SK-N-SH (cell line): ENCODE measurements around the gene THSD4. TPM values are rescaled to one million over a fixed set of nuclear protein-coding genes. Genes with fewer than 3 reads are reported as not detected.

Experiments
- CTCF ChIA-PET: fragments of 300-600, 350-600 bp; formaldehyde crosslinking; extraction: SDS; loops from one replicate; lab custom pipeline; 2021; lab: Yijun Ruan, JAX
- POLR2A ChIA-PET: fragments of 350-600 bp; sonication (Branson Sonifier 250); formaldehyde crosslinking; extraction: SDS; loops from one replicate; lab custom pipeline; 2020; ENCODE audit warnings: antibody characterized with exemption, inconsistent platforms; lab: Yijun Ruan, JAX
- DNase-seq: peaks from one replicate; pipeline ENCODE4 v3.0.0; 2012
- H2AFZ ChIP-seq: fragments of 200-600 bp; sonication (generic); 2 replicates; pipeline ENCODE4 v1.8.1; 2016; ENCODE audit warnings: antibody characterized with exemption, mild to moderate bottlenecking, low read depth
- H3F3A ChIP-seq: fragments of 200-600 bp; sonication (generic); replicated peaks from 2 replicates; pipeline ENCODE3; 2016; ENCODE audit warnings: antibody characterized with exemption, mild to moderate bottlenecking; ENCODE audit not compliant: insufficient read depth
- H3K27ac ChIP-seq, 2 experiments: fragments of 200-500 bp in 1 of 2; fragments of 200-600 bp in 1 of 2; sonication (Bioruptor generic) in 1 of 2; sonication (generic), shearing (Covaris generic) in 1 of 2; 2 replicates each; pipeline versions ENCODE4 v1.5.1 to v1.6.1; 2014 to 2016; ENCODE audit warnings: low read depth in 2 of 2, inconsistent platforms in 1 of 2, low read length in 1 of 2, mild to moderate bottlenecking in 1 of 2, mixed read lengths in 1 of 2
- H3K27me3 ChIP-seq: fragments of 200-600 bp; sonication (generic), shearing (Covaris generic); 2 replicates; pipeline ENCODE4 v1.6.1; 2016; ENCODE audit warnings: mixed run types; ENCODE audit not compliant: insufficient read depth
- H3K36me3 ChIP-seq, 2 experiments: fragments of 200-500 bp in 1 of 2; fragments of 200-600 bp in 1 of 2; sonication (Bioruptor generic) in 1 of 2; sonication (generic) in 1 of 2; replicated peaks in 1 of 2; 2 replicates each; pipeline versions ENCODE3 to v1.5.1; 2014 to 2016; ENCODE audit warnings: low read length in 1 of 2, mild to moderate bottlenecking in 1 of 2; ENCODE audit not compliant: insufficient read depth in 2 of 2, control insufficient read depth in 1 of 2
- H3K4me1 ChIP-seq, 2 experiments: fragments of 200-500 bp in 1 of 2; fragments of 200-600 bp in 1 of 2; sonication (Bioruptor generic) in 1 of 2; sonication (generic), shearing (Covaris generic) in 1 of 2; 2 replicates each; pipeline versions ENCODE4 v1.5.1 to v1.6.1; 2014 to 2016; ENCODE audit warnings: low read depth in 1 of 2, low read length in 1 of 2, mixed run types in 1 of 2; ENCODE audit not compliant: insufficient read depth in 2 of 2, control insufficient read depth in 1 of 2
- H3K4me2 ChIP-seq: fragments of 200-600 bp; sonication (generic), shearing (Covaris generic); 2 replicates; pipeline ENCODE4 v1.6.1; 2017; ENCODE audit warnings: mixed run types
- H3K4me3 ChIP-seq, 2 experiments: fragments of 200-500 bp in 1 of 2; fragments of 200-600 bp in 1 of 2; sonication (Bioruptor generic) in 1 of 2; sonication (generic), shearing (Covaris generic) in 1 of 2; 2 replicates each; pipeline versions ENCODE4 v1.5.1 to v1.8.1; 2014 to 2016; ENCODE audit warnings: low read depth in 2 of 2, inconsistent platforms in 1 of 2, low read length in 1 of 2, mild to moderate bottlenecking in 1 of 2, mixed read lengths in 1 of 2, moderate library complexity in 1 of 2
- H3K79me2 ChIP-seq: fragments of 200-600 bp; sonication (generic); 2 replicates; pipeline ENCODE4 v1.8.1; 2017; ENCODE audit warnings: mild to moderate bottlenecking; ENCODE audit not compliant: insufficient read depth
- H3K9ac ChIP-seq: fragments of 200-600 bp; sonication (generic); 2 replicates; pipeline ENCODE4 v1.6.1; 2017; ENCODE audit warnings: mixed run types
- H3K9me2 ChIP-seq: fragments of 200-600 bp; sonication (generic); 2 replicates; pipeline ENCODE4 v1.6.1; 2017; ENCODE audit warnings: mixed run types
- H3K9me3 ChIP-seq: fragments of 200-600 bp; sonication (generic); 2 replicates; pipeline ENCODE4 v1.6.1; 2017; ENCODE audit warnings: mixed run types, mild to moderate bottlenecking, moderate library complexity
- H4K20me1 ChIP-seq: fragments of 200-600 bp; sonication (generic); 2 replicates; pipeline ENCODE4 v1.6.1; 2017; ENCODE audit warnings: mild to moderate bottlenecking, mixed run types; ENCODE audit not compliant: insufficient read depth
- EZH2phosphoT487 ChIP-seq: fragments of 200-600 bp; sonication (generic); IDR thresholded peaks from 2 replicates; pipeline ENCODE4 v1.6.1; 2017; ENCODE audit warnings: low read depth, mixed run types, mild to moderate bottlenecking, antibody characterized with exemption, moderate library complexity, borderline replicate concordance
- FOXM1 ChIP-seq: IDR thresholded peaks from 2 replicates; pipeline ENCODE4 v1.4.0; 2012; ENCODE audit warnings: low read depth, mild to moderate bottlenecking
- GABPA ChIP-seq: IDR thresholded peaks from 2 replicates; pipeline ENCODE4 v1.4.0; 2012; ENCODE audit warnings: low read depth, mild to moderate bottlenecking
- NFIC ChIP-seq: IDR thresholded peaks from 2 replicates; pipeline ENCODE4 v1.4.0; 2012; ENCODE audit warnings: borderline replicate concordance
- TCF12 ChIP-seq: IDR thresholded peaks from 2 replicates; pipeline ENCODE4 v1.4.0; 2012
- USF2 ChIP-seq: fragments of 150-350 bp; IDR thresholded peaks from 2 replicates; pipeline ENCODE4 v1.6.1; 2017; ENCODE audit warnings: antibody characterized with exemption, low read length, low read depth, borderline replicate concordance
- WGBS: methylation state at CpG from one replicate; pipeline ENCODE4 v1.1.6; 2017; ENCODE audit warnings: low lambda C conversion rate; 5-methylcytosine and 5-hydroxymethylcytosine counted together
- polyA plus RNA-seq, 3 experiments: library from polyadenylated mRNA; depleted of rRNA; stranded (reverse); fragments of >200 nt; gene quantifications; 2 replicates each; pipeline ENCODE4 v1.2.3, GENCODE V29; 2012
- TF ChIP-seq, protein P1 (sequence below): IDR thresholded peaks from 2 replicates; pipeline ENCODE4; 2012

The THSD4 gene
- polyA plus RNA-seq, 1 of the 3 experiments (the other 2 are of a cell fraction), result 79.1 TPM

- Histone ChIP-seq H2AFZ (no peak overlapping the region), H3K4me3 (no peak overlapping the region), H3K9me2 (no peaks in the 10 kb centered on the region), H3F3A (peaks cover 10% of the 10 kb centered on the region), H3K4me2 (peak overlapping the region; percentile 21; the same call in 1 of the 2 replicates), H3K27me3 (no peaks in the 10 kb centered on the region), H3K9ac (no peak overlapping the region), H3K9me3 (no peaks in the 10 kb centered on the region), H3K79me2 (no peaks in the 10 kb centered on the region), H3K4me1 (peaks cover 11 to 21% of the 10 kb centered on the region in 2 experiments), H3K27ac (peak overlapping the region in 1 of 2 experiments; percentile 36; a peak in 2 of 4 replicates), H4K20me1 (no peaks in the 10 kb centered on the region), H3K36me3 (no peaks in the 10 kb centered on the region)
- no peak for TF ChIP-seq USF2
- TF ChIP-seq TCF12, result peak; percentile 34; the same call in 1 of the 2 replicates
- ChIA-PET POLR2A (no interaction called here), CTCF (interaction anchor here (2.5 kb wide), 1 partner anchor 7 kb away, joined by 8 read pairs; no protein-coding TSS in a partner anchor)
- WGBS, result 47% methylated on average over 4 of the region's 4 CpGs
- no peak for DNase-seq
Measured at GRCh38 chr15:71659730-71660067, 544.4 kb downstream of the THSD4 start.

GRCh38 chr15:71660501-71660900 lies 545.2 kb downstream of the THSD4 start:
- H3K27me3 ChIP-seq, result no peaks in the 10 kb centered on the region
- peaks cover 4% of the 10 kb centered on the region for H3F3A ChIP-seq
- H2AFZ ChIP-seq, result no peak overlapping the region
- H3K9me2 ChIP-seq, result no peaks in the 10 kb centered on the region
- no peaks in the 10 kb centered on the region for H4K20me1 ChIP-seq
- ChIA-PET CTCF (interaction anchor here (2.5 kb wide), 1 partner anchor 8 kb away, joined by 8 read pairs; no protein-coding TSS in a partner anchor), POLR2A (no interaction called here)
- no peak overlapping the region for H3K4me3 ChIP-seq
- peaks cover 5 to 13% of the 10 kb centered on the region in 2 experiments; a peak in 2 of 4 replicates for H3K4me1 ChIP-seq
- DNase-seq, result no peak
- peaks cover 0 to 5% of the 10 kb centered on the region in 2 experiments for H3K36me3 ChIP-seq
- no peak overlapping the region for H3K27ac ChIP-seq
- no peaks in the 10 kb centered on the region for H3K79me2 ChIP-seq
- H3K4me2 ChIP-seq, result no peak overlapping the region
- no peak overlapping the region for H3K9ac ChIP-seq
- 92% methylated on average over 14 of the region's 15 CpGs for WGBS
- TF ChIP-seq TCF12 (no peak), EZH2phosphoT487 (no peak), NFIC (no peak)
- H3K9me3 ChIP-seq, result peaks cover 2% of the 10 kb centered on the region; the same call in 1 of the 2 replicates

GRCh38 chr15:71662306-71662705 lies 547.0 kb downstream of the THSD4 start:
- DNase-seq, result no peak
- Histone ChIP-seq H3K9me2 (no peaks in the 10 kb centered on the region), H3K27ac (peak overlapping the region in 1 of 2 experiments; percentile 41; a peak in 1 of 4 replicates), H3K27me3 (no peaks in the 10 kb centered on the region), H3K9me3 (peaks cover 4% of the 10 kb centered on the region), H3K4me2 (no peak overlapping the region), H2AFZ (no peak overlapping the region), H3K4me1 (peaks cover 2 to 13% of the 10 kb centered on the region in 2 experiments; a peak in 2 of 4 replicates), H4K20me1 (no peaks in the 10 kb centered on the region), H3K79me2 (no peaks in the 10 kb centered on the region), H3K36me3 (peaks cover 0 to 10% of the 10 kb centered on the region in 2 experiments), H3K4me3 (no peak overlapping the region), H3F3A (peaks cover 6% of the 10 kb centered on the region), H3K9ac (no peak overlapping the region)
- ChIA-PET CTCF (interaction anchor here (1.0 to 2.5 kb wide), 3 partner anchors 10 to 493 kb away, joined by 3 to 8 read pairs (median 5); no protein-coding TSS in a partner anchor), POLR2A (no interaction called here)
- WGBS, result 30% methylated on average over 1 of the region's 1 CpG
- TF ChIP-seq, protein P1, sequence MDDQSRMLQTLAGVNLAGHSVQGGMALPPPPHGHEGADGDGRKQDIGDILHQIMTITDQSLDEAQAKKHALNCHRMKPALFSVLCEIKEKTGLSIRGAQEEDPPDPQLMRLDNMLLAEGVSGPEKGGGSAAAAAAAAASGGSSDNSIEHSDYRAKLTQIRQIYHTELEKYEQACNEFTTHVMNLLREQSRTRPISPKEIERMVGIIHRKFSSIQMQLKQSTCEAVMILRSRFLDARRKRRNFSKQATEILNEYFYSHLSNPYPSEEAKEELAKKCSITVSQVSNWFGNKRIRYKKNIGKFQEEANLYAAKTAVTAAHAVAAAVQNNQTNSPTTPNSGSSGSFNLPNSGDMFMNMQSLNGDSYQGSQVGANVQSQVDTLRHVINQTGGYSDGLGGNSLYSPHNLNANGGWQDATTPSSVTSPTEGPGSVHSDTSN, result 0 out of 2 replicates have a peak, but pooled peaks have one; percentile 3
- TF ChIP-seq FOXM1 (no peak), GABPA (no peak)
